GM06990 (cell line): Measurements from ENCODE around the gene CCL16.
"Not testable (repeated sequence)": the region's sequence is repeated elsewhere in the genome, so short reads cannot be mapped to it uniquely, and the experiment has no call there.

Experiments used
- DNase-seq: peaks from one replicate; pipeline ENCODE4 v3.0.0-alpha.2; 2011; ENCODE audit not compliant: insufficient read length; ENCODE audit errors: extremely low read depth
- H3K27me3 ChIP-seq: replicated peaks from 2 replicates; pipeline ENCODE4 v1.6.0; 2011; ENCODE audit warnings: low read length; ENCODE audit not compliant: control insufficient read depth, insufficient read depth
- H3K36me3 ChIP-seq: 2 replicates; pipeline ENCODE4 v1.5.1; 2011; ENCODE audit warnings: low read length; ENCODE audit not compliant: control insufficient read depth, insufficient read depth
- H3K4me3 ChIP-seq: replicated peaks from 2 replicates; pipeline ENCODE4 v1.5.1; 2011; ENCODE audit warnings: low read depth, mild to moderate bottlenecking, control low read depth, low read length
- CTCF ChIP-seq: IDR thresholded peaks from 2 replicates; pipeline ENCODE4 v1.5.1; 2011; ENCODE audit warnings: low read length, control low read depth, mild to moderate bottlenecking, inconsistent platforms; ENCODE audit not compliant: insufficient read depth, poor library complexity, severe bottlenecking

The CCL16 gene

DNA sequence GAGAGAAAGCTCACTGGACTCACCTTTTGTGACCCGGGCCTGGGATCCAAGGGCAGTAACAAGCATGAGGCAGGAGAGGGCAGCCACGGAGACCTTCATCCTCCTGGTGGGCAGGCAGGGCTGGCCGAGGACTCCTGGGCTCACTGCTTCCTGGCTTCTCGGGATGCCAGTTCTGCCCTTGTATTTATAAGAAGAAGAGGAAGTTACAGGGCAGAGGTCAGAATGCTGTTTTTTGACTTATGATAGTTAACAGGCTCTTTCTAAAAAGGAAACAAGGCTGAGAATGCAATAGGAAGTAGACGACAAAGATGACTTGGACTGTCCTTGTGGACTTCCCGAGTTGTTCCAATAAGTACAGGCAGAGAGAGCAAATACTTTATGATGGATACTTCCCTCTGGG is 36.5 kb upstream of the CCL16 start, which contains the start of gene CCL23:
Gene CCL23, minus strand, starts transcription at position 174 of the 400 bp plus-strand sequence. Its CDS starts 75 bp downstream, at position 99.
- Histone ChIP-seq H3K36me3 (no peaks in the 10 kb centered on the region), H3K4me3 (no peak within 1 kb of the TSS), H3K27me3 (no peaks in the 10 kb centered on the region)
- peak; percentile 13 for TF ChIP-seq CTCF
- DNase-seq: no peak

GRCh38 chr17:36016555-36016954 is 35.3 kb upstream of the CCL16 start:
- Histone ChIP-seq H3K36me3 (no peaks in the 10 kb centered on the region), H3K27me3 (no peaks in the 10 kb centered on the region), H3K4me3 (no peak overlapping the region)
- no peak for TF ChIP-seq CTCF
- DNase-seq: no peak

DNA sequence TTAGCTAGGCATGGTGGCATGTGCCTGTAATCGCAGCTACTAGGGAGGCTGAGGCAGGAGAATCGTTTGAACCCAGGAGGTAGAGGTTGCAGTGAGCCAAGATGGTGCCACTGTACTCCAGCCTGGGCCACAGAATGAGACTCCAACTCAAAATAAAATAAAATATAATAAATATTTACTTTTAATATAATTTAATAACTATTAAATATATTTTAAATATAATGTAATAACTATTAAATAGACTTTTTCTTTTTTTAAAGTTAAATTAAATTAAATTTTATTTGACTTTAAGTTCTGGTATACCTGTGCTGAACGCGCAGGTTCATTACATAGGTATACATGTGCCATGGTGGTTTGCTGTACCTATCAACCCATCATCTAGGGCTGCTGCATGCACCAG is 34.6 kb upstream of the CCL16 start:
- not testable (repeated sequence) for H3K36me3 ChIP-seq, DNase-seq, H3K27me3 ChIP-seq, H3K4me3 ChIP-seq

- TF ChIP-seq CTCF: no peak
- no peaks in the 10 kb centered on the region for H3K27me3 ChIP-seq
- no peak overlapping the region for H3K4me3 ChIP-seq
- DNase-seq: no peak
- no peaks in the 10 kb centered on the region for H3K36me3 ChIP-seq
Measured at GRCh38 chr17:36014946-36015345, 33.6 kb upstream of the CCL16 start.

GRCh38 chr17:36011201-36011600 is 29.9 kb upstream of the CCL16 start:
- no peak for TF ChIP-seq CTCF
- Histone ChIP-seq H3K27me3 (no peaks in the 10 kb centered on the region), H3K4me3 (no peak overlapping the region), H3K36me3 (no peaks in the 10 kb centered on the region)
- DNase-seq: no peak

DNA sequence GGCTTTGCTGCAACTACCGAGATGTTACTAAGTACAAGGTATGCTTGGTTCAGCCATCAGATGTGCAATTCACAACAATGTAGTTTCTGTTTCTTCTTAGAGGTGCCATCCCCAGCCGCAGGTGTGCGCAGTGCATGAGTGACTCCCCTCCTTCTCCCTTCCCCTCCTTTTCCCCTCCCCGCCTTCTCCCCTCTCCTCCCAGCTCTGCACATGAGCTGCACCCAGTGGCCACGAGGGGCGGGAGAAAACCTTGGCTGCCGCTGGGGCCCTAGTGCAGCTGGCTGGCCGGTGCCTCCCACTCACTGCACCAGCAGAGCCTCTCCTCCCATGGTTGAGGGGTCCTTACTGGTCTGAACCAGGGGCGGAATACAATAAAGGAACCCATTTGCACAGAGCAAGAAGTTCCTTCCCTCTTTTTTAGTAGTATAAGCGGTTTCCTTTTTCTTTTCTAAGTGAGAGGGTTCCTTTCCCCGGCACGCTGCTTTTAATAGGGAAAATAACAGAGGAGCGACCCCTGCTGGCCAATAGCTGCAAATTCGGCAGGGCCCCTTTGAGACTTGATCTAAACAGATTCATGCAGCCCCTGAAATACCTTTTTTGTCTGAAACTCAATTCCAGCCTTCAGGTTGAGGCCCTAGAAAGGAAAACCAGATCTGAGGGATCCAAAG is 27.8 kb upstream of the CCL16 start:
- Histone ChIP-seq H3K4me3 (no peak overlapping the region), H3K27me3 (no peaks in the 10 kb centered on the region), H3K36me3 (no peaks in the 10 kb centered on the region)
- TF ChIP-seq CTCF: peak; percentile 48
- peak; percentile 36 for DNase-seq
